ENCODE data around the gene CACNA2D4. TPM values are rescaled to one million over a fixed set of nuclear protein-coding genes. Genes with fewer than 3 reads are reported as not detected.

Gene CACNA2D4
- total and polyA plus RNA-seq, 2 donors (not counting 3 experiments of a cell fraction or from before 2014, with no cell fraction given), result 0.58 to 0.73 TPM

DNA sequence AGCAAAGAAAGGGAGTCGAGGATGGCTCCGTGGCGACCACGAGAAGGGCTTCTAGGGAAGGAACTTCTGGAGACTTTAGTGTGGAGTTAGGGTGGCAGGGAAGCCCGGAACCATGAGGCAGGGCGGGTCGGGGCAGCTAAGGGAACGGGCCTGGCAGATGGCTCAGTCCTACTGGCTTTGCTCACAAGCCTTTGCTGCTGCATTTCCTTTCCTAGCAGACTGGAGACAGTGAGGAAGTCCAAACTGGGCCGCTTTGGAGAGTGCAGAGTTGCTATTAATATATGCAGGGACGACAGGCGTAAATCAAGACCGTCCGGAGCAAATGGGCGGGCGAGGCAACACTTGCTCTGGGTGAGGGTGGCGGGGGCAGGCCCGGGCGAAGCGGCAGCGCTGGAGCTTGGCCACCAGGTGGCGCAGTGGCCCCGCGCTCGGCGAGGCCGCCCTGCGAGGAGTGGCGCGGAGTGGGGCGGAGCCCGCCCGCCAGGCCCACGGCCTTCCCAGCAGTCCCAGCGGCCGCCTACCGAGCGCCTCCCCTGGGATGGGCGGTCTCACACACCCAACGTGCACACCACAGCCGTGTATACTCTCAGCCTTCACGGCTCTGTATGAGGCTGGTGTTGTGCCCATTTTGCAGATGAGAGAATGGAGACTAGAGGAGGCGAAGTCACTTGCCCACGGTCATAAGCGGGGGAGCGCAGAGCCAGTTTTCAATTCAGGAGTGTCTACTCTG is 122.5 kb downstream of the CACNA2D4 start:
- dilution Hi-C loops (cut with MboI; ENCODE audit: extremely low pct_ligation_motif_present, low sequenced_read_pairs) (no loop called here), intact Hi-C loops (cut with micrococcal nuclease) (loop anchor here (1.0 to 2.0 kb wide), 4 partner anchors 144 to 787 kb away; partner anchors contain the start of gene DCP1B)
- FAIRE-seq (peak; percentile 96), DNase-seq (ENCODE audit: low read depth, low spot score) (peak; percentile 89)
- Histone ChIP-seq H3K36me3 (ENCODE audit: control insufficient read depth in 2 of 2, extremely low read depth in 1 of 2, insufficient read depth in 2 of 2, low read length in 2 of 2) (no peaks in the 10 kb centered on the region), H3K27ac (ENCODE audit: insufficient read depth, low read depth, low read length) (no peak overlapping the region), H3K4me3 (replicated peaks in 1 of 3; ENCODE audit: insufficient read depth in 1 of 3, low read depth in 1 of 3, low read length in 3 of 3) (peak overlapping the region; percentile 32 to 62 (median 35)), H3K9ac (replicated peaks; ENCODE audit: extremely low read depth, insufficient read depth, low read length) (no peak overlapping the region), H3K9me1 (replicated peaks; ENCODE audit: control insufficient read depth, extremely low read depth, insufficient read depth, low read length) (no peaks in the 10 kb centered on the region), H3K79me2 (ENCODE audit: control insufficient read depth, insufficient read depth, low read length) (no peaks in the 10 kb centered on the region), H2AFZ (ENCODE audit: low read depth, low read length) (peak overlapping the region; percentile 90), H4K20me1 (replicated peaks; ENCODE audit: control insufficient read depth, extremely low read depth, insufficient read depth, low read length) (no peaks in the 10 kb centered on the region), H3K4me2 (ENCODE audit: insufficient read depth, low read length) (peak overlapping the region; percentile 86), H3K27me3 (ENCODE audit: control insufficient read depth in 2 of 2, insufficient read depth in 2 of 2, low read length in 2 of 2) (no peaks in the 10 kb centered on the region), H3K4me1 (ENCODE audit: control insufficient read depth, extremely low read depth, insufficient read depth, low read length) (peaks cover 12% of the 10 kb centered on the region), H3K9me3 (replicated peaks; ENCODE audit: control insufficient read depth, insufficient read depth, low read length) (no peaks in the 10 kb centered on the region)
- ChIA-PET CTCF (interaction anchor here (0.6 to 8.1 kb wide), 12 partner anchors 11 to 788 kb away, joined by 3 to 226 read pairs (median 4); partner anchors contain the start of gene DCP1B), POLR2A (no interaction called here)
- TF ChIP-seq, protein P1, sequence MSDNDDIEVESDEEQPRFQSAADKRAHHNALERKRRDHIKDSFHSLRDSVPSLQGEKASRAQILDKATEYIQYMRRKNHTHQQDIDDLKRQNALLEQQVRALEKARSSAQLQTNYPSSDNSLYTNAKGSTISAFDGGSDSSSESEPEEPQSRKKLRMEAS (IDR thresholded peaks at IDR 0.05; ENCODE audit: insufficient read depth, insufficient read length), result peak; percentile 39
- no peak for TF ChIP-seq EZH2 (IDR thresholded peaks at IDR 0.05; ENCODE audit: borderline replicate concordance, low read depth, low read length, severe bottlenecking)
- peak; percentile 67 for TF ChIP-seq POLR2A (IDR thresholded peaks at IDR 0.05; ENCODE audit: low read depth, low read length)
- TF ChIP-seq, protein P2, sequence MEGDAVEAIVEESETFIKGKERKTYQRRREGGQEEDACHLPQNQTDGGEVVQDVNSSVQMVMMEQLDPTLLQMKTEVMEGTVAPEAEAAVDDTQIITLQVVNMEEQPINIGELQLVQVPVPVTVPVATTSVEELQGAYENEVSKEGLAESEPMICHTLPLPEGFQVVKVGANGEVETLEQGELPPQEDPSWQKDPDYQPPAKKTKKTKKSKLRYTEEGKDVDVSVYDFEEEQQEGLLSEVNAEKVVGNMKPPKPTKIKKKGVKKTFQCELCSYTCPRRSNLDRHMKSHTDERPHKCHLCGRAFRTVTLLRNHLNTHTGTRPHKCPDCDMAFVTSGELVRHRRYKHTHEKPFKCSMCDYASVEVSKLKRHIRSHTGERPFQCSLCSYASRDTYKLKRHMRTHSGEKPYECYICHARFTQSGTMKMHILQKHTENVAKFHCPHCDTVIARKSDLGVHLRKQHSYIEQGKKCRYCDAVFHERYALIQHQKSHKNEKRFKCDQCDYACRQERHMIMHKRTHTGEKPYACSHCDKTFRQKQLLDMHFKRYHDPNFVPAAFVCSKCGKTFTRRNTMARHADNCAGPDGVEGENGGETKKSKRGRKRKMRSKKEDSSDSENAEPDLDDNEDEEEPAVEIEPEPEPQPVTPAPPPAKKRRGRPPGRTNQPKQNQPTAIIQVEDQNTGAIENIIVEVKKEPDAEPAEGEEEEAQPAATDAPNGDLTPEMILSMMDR (IDR thresholded peaks at IDR 0.05; ENCODE audit: extremely low read depth in 1 of 2, insufficient read depth in 1 of 2, low read depth in 1 of 2, low read length in 2 of 2), result peak; percentile 88 to 99
- peak; percentile 64 for TF ChIP-seq POLR2AphosphoS5 (IDR thresholded peaks at IDR 0.05; ENCODE audit: insufficient read depth, low read depth, low read length)
- BruUV-seq (replicated peaks), result no TSS peak

Measured in endothelial cell of umbilical vein (primary cell).